Measurements from ENCODE around the gene GSG1. TPM values are rescaled to one million over a fixed set of nuclear protein-coding genes. Genes with fewer than 3 reads are reported as not detected.

GSG1 gene
- total RNA-seq, 1 experiment from 2014 or later, result not detected

Other genes starting within 250 kb of the GSG1 start
- gene GPRC5A, start 212.1 kb downstream of the GSG1 start, total RNA-seq (2021; ENCODE audit: unreplicated experiment), result 305 TPM
- not detected for gene GPRC5D, start 151.5 kb downstream of the GSG1 start, total RNA-seq (2021; ENCODE audit: unreplicated experiment)
- gene HEBP1, start 103.4 kb downstream of the GSG1 start, total RNA-seq (2021; ENCODE audit: unreplicated experiment), result 41.0 TPM
- gene FAM234B, start 59.3 kb downstream of the GSG1 start, total RNA-seq (2021; ENCODE audit: unreplicated experiment), result 15.9 TPM
- gene EMP1, start 93.1 kb upstream of the GSG1 start, total RNA-seq (2021; ENCODE audit: unreplicated experiment), result 110 TPM